ENCODE data around the gene RNF183.

The RNF183 gene, protein sequence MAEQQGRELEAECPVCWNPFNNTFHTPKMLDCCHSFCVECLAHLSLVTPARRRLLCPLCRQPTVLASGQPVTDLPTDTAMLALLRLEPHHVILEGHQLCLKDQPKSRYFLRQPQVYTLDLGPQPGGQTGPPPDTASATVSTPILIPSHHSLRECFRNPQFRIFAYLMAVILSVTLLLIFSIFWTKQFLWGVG

DNA sequence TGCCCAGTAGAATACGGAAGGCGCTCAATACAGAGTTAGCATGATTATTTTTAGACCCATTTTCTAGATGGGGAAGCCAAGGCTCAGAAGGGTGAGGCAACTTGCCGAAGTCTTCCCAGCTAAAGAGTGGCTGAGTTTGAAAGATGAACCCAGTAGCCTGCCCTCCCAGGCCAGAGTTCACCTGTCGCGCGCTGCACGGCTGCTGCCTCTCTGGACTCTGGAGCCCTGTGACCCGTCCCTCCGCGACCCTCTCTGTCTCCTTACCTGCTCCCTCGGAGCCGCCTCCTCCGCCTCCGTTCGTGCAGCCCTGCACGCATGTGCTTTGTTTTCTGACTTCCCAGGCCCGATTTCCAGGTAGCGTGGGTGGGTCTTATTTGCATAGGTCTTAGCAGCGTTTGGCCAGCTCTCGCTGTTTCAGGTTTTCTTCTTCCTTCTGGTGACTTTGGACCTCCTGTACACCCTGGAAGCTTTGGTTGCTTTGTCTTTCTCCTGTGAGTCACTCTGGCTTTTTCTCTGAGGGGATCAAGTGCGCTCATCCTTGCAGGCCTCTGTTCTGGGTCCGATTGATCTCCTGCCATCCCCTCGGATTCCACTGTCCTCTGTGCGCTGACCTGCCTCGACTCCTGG is at the start of gene RNF183:
Gene RNF183, minus strand, starts transcription at position 585 of the 627 bp plus-strand sequence. CDS start 5,192 bp downstream, outside the sequence.
- Mint-ChIP-seq H3K27me3 (ENCODE audit: low read depth) (peaks cover 8% of the 10 kb centered on the region), H3K4me3 (no peak within 1 kb of the TSS), H3K27ac (no peak within 1 kb of the TSS), H3K4me1 (ENCODE audit: low read depth) (no peaks in the 10 kb centered on the region), H3K9me3 (no peaks in the 10 kb centered on the region), H3K36me3 (ENCODE audit: low read depth) (no peaks in the 10 kb centered on the region)
- no peak for DNase-seq (ENCODE audit: low spot score)

DNA sequence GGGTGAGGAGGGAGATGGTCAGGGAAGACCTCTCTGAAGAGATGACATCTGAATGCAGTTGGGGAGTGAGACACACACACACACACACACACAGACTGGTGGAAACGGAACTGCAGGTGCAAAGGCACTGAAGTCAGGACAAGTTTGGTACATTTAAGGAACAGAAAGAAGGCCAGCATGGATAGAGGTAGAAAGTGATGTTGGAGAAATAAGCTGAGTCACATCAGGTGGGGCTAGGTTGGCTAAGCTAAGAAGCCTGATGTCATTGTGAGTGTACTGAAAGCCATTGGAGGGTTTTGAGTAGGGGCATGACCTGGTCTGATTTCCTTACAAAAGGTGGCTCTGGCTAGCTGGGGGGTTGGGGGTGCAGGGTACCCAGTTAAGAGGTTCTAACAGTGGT is 49.2 kb upstream of the RNF183 start:
- no peak for DNase-seq (ENCODE audit: low spot score)
- H3K9me3 Mint-ChIP-seq, result no peaks in the 10 kb centered on the region
- peaks cover 10% of the 10 kb centered on the region for H3K36me3 Mint-ChIP-seq (ENCODE audit: low read depth)
- no peaks in the 10 kb centered on the region for H3K27me3 Mint-ChIP-seq (ENCODE audit: low read depth)
- peak overlapping the region; percentile 32 for H3K27ac Mint-ChIP-seq
- no peak overlapping the region for H3K4me3 Mint-ChIP-seq
- peaks cover 34% of the 10 kb centered on the region for H3K4me1 Mint-ChIP-seq (ENCODE audit: low read depth)

DNA sequence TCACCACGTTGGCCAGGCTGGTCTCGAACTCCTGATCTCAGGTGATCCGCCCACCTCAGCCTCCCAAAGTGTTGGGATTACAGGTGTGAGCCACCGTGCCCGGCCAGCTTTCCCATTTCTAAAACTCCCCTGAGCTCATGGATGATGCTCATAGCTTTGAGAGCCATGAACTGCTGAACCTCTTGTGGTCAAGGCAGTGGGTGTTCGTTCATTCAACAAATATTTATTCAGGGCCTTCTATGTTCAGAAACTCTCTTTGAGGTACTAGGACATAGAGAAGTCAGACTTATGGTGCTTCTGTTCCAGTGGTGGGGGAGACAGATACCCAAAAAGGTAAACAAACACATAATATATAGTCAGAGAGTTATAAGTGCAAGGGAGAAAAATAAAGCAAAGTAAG is 48.8 kb upstream of the RNF183 start:
- H3K4me3 Mint-ChIP-seq, result no peak overlapping the region
- no peaks in the 10 kb centered on the region for H3K9me3 Mint-ChIP-seq
- peaks cover 10% of the 10 kb centered on the region for H3K36me3 Mint-ChIP-seq (ENCODE audit: low read depth)
- H3K27me3 Mint-ChIP-seq (ENCODE audit: low read depth), result no peaks in the 10 kb centered on the region
- no peak for DNase-seq (ENCODE audit: low spot score)
- peaks cover 37% of the 10 kb centered on the region for H3K4me1 Mint-ChIP-seq (ENCODE audit: low read depth)
- H3K27ac Mint-ChIP-seq, result peak overlapping the region; percentile 32

DNA sequence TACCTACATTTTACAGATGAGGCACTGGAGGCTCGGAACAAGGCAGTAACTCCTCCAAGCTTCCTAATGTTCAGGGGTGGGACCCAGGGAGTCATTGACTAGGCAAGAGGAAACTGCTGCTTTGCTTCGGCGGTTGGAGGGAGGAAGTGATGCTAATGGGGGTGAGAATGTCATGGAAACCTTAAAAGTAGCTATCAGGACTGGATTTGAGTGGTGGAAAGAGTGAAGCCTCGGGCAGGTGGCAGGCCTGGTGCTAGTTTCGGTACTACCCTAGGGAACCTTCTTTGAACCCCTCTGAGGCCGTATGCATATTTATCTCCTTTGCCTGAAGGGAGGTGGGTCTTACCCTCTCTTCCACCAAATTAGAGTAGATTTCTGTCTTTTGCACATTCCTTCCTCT is 47.8 kb upstream of the RNF183 start:
- Mint-ChIP-seq H3K4me3 (peak overlapping the region; percentile 91), H3K36me3 (ENCODE audit: low read depth) (peaks cover 5% of the 10 kb centered on the region), H3K9me3 (no peaks in the 10 kb centered on the region), H3K27me3 (ENCODE audit: low read depth) (no peaks in the 10 kb centered on the region), H3K4me1 (ENCODE audit: low read depth) (peaks cover 37% of the 10 kb centered on the region), H3K27ac (peak overlapping the region; percentile 84)
- DNase-seq (ENCODE audit: low spot score), result peak; percentile 65

DNA sequence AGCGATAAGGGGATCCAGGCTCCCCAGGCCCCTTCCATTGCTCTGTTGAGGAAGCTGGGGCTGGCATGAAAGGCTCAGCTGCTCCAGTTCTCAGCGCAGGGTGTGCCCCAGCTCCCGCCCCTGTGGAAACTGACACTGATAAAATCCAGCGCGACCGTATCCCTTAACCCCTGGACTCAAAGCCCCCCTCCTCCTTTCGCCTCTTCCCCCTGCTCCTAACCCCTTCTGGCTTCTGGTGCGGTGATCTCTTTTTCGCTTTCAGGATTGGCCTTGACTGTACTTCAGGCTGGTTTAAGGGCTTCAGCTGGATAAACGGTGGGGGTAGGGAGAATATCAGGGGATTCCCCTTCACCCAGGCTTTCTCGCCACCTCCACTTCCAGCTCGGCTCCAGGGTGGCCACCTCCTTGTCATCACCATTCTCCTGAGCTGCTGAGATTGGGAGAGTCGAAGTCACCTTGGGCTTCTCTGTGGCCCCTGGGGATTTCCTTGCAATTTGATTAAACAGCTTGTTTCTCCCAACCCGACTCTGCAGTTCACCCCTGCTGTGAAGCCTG is 47.0 kb upstream of the RNF183 start:
- Mint-ChIP-seq H3K9me3 (no peaks in the 10 kb centered on the region), H3K27me3 (ENCODE audit: low read depth) (no peaks in the 10 kb centered on the region), H3K4me3 (peak overlapping the region; percentile 91), H3K36me3 (ENCODE audit: low read depth) (peaks cover 5% of the 10 kb centered on the region), H3K4me1 (ENCODE audit: low read depth) (peaks cover 40% of the 10 kb centered on the region), H3K27ac (peak overlapping the region; percentile 84)
- DNase-seq (ENCODE audit: low spot score), result peak; percentile 30

DNA sequence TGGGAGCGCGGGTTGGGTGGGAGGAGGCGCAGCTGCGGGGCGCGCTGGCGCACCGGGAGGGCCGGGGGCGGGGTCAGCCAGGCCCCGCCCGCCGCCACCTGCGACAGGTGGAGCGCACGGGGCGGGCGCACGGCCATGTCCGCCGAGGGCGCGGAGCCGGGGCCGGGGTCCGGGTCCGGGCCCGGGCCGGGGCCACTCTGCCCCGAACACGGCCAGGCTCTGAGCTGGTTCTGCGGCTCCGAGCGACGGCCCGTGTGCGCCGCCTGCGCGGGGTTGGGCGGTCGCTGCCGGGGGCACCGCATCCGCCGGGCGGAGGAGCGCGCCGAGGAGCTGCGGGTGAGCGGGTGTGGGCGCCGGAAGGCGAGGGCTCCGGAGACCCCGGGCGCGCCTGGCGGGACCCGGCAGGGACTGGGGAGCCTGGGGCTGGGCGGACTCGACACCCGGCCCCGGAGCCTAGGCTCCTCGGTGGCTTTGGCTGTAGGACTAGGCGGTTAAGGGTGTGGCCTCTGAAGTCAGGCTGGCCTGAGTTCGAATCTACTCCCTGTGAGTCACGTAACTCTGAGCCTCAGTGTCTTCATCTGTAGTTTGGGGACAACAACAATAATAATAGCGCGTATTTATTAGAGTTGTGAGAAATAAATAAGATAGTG is 46.4 kb upstream of the RNF183 start, which contains the start of gene BSPRY:
Gene BSPRY, plus strand, starts transcription at position 97 of the 650 bp plus-strand sequence. Its CDS starts 39 bp downstream, at position 136.
- H3K36me3 Mint-ChIP-seq (ENCODE audit: low read depth), result peaks cover 5% of the 10 kb centered on the region
- H3K4me1 Mint-ChIP-seq (ENCODE audit: low read depth), result peaks cover 40% of the 10 kb centered on the region
- H3K4me3 Mint-ChIP-seq, result peak within 1 kb of the TSS; percentile 91
- no peaks in the 10 kb centered on the region for H3K27me3 Mint-ChIP-seq (ENCODE audit: low read depth)
- DNase-seq (ENCODE audit: low spot score), result peak; percentile 50
- no peaks in the 10 kb centered on the region for H3K9me3 Mint-ChIP-seq
- peak within 1 kb of the TSS; percentile 84 for H3K27ac Mint-ChIP-seq

DNA sequence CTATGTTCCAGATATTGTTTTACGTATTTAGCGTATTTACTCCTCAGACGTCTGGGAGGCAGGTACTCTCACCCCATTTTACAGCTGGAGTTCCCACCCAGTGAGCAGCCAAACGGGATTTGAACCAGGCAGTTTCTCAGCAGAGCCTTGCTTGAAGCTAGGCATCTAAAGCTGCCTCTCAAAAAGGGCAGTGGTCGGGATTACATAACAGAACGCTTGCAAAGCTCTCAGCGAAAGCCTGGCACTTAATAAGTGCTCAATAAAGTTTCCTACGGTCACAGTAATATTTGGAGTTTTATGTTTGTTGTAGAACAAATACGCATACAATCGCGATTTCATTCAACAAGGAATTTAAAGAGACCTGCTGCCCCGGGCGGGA is 45.9 kb upstream of the RNF183 start:
- H3K36me3 Mint-ChIP-seq (ENCODE audit: low read depth), result peaks cover 5% of the 10 kb centered on the region

DNA sequence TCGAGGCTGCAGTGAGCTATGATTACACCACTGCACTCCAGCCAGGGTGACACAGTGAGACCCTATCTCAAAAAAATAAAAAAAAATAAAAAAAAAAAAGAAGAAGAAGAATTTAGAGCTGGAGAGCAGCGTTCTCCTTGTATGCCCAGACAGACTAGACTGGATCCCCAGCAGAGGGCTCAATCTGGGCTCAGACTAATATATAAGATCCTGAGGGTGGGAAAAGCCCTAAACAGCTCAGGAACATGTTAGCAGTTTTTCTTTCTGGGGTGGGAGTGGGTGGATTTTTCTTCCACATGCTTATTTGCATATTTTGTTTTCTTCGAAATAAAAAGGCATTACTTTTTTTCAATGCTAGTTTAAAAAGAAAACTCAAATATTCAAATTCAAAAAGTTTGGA is 45.3 kb upstream of the RNF183 start:
- H3K27me3 Mint-ChIP-seq (ENCODE audit: low read depth), result no peaks in the 10 kb centered on the region
- H3K4me3 Mint-ChIP-seq, result no peak overlapping the region
- no peaks in the 10 kb centered on the region for H3K9me3 Mint-ChIP-seq

More for the DNA sequence above, 45.9 kb upstream of the RNF183 start:
- DNase-seq (ENCODE audit: low spot score), result no peak
- Mint-ChIP-seq H3K9me3 (no peaks in the 10 kb centered on the region), H3K4me3 (peak overlapping the region; percentile 71), H3K4me1 (ENCODE audit: low read depth) (peaks cover 40% of the 10 kb centered on the region), H3K27me3 (ENCODE audit: low read depth) (no peaks in the 10 kb centered on the region), H3K27ac (peak overlapping the region; percentile 66)

DNA sequence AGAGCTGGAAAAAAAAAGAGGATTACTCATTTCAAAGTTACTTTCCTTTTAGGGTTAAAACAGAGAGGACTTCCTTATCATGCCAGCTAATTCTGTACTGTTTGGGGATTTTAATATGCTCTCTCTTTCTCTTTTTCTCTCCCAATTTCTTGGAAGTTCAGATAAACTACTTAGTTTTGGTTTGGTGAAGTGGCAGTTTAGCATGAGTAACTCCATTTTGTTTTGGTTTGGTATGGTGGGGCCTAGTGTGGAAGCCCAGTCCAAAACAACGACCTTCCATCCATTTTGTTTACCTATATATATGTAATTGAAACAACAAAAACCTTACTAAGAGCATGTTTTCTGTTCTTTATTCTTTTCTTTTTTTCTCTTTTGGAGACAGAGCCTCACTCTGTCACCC is 42.5 kb upstream of the RNF183 start:
- H3K9me3 Mint-ChIP-seq, result no peaks in the 10 kb centered on the region

More for the DNA sequence above, 45.3 kb upstream of the RNF183 start:
- no peak overlapping the region for H3K27ac Mint-ChIP-seq
- no peak for DNase-seq (ENCODE audit: low spot score)
- H3K4me1 Mint-ChIP-seq (ENCODE audit: low read depth), result peaks cover 41% of the 10 kb centered on the region
- peaks cover 5% of the 10 kb centered on the region for H3K36me3 Mint-ChIP-seq (ENCODE audit: low read depth)

DNA sequence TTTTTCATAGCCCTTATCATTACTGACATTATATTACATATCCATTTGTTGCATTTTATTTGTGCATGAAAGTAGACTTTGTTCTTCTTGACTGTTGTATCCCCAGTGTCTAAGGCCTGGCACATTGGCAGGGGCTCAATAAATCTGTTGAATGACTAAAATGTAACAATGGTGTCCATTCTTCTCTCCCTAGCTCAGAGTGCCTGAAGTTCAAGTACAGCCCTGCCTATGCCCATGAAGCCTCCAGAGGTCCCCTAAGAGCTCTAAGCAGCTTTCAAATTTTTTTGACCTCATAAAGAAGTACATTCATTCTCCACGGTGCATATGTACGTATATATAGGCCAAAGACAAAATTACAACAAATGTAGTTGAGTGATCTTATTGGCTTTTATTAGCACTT is 42.0 kb upstream of the RNF183 start:
- no peak for DNase-seq (ENCODE audit: low spot score)
- H3K36me3 Mint-ChIP-seq (ENCODE audit: low read depth), result no peaks in the 10 kb centered on the region
- H3K4me1 Mint-ChIP-seq (ENCODE audit: low read depth), result peaks cover 38% of the 10 kb centered on the region
- H3K4me3 Mint-ChIP-seq, result no peak overlapping the region
- H3K27me3 Mint-ChIP-seq (ENCODE audit: low read depth), result no peaks in the 10 kb centered on the region
- no peak overlapping the region for H3K27ac Mint-ChIP-seq
- H3K9me3 Mint-ChIP-seq, result no peaks in the 10 kb centered on the region

More for the DNA sequence above, 42.5 kb upstream of the RNF183 start:
- Mint-ChIP-seq H3K36me3 (ENCODE audit: low read depth) (no peaks in the 10 kb centered on the region), H3K4me1 (ENCODE audit: low read depth) (peaks cover 38% of the 10 kb centered on the region), H3K27ac (no peak overlapping the region), H3K27me3 (ENCODE audit: low read depth) (no peaks in the 10 kb centered on the region), H3K4me3 (no peak overlapping the region)
- no peak for DNase-seq (ENCODE audit: low spot score)

DNA sequence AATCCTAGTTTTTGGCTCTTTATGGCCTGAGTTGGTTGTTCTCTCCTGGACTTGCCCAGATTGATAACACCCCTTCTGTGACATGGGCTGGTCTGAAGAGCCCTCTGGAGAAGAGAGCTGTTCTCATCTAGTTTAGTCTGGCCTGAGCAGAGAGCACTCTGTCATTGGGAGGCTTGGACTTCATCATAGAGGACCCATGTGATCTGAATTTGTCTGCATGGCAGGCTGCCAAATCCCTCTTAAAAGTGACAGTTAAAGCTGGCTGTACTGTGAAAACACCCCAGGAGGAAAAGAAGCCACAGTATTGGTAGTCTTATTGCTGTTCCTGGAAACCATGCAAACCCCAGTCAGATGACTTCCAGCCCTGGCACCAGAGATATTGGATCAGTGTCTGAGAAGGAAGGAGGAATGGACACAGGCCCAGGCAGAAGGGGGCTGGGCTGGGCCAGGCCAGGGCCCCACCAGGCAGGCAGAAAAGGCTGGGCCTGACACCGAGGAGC is 40.6 kb upstream of the RNF183 start:
- Mint-ChIP-seq H3K27me3 (ENCODE audit: low read depth) (peaks cover 3% of the 10 kb centered on the region), H3K4me1 (ENCODE audit: low read depth) (peaks cover 42% of the 10 kb centered on the region), H3K4me3 (no peak overlapping the region), H3K27ac (peak overlapping the region; percentile 39), H3K36me3 (ENCODE audit: low read depth) (no peaks in the 10 kb centered on the region), H3K9me3 (no peaks in the 10 kb centered on the region)
- no peak for DNase-seq (ENCODE audit: low spot score)

DNA sequence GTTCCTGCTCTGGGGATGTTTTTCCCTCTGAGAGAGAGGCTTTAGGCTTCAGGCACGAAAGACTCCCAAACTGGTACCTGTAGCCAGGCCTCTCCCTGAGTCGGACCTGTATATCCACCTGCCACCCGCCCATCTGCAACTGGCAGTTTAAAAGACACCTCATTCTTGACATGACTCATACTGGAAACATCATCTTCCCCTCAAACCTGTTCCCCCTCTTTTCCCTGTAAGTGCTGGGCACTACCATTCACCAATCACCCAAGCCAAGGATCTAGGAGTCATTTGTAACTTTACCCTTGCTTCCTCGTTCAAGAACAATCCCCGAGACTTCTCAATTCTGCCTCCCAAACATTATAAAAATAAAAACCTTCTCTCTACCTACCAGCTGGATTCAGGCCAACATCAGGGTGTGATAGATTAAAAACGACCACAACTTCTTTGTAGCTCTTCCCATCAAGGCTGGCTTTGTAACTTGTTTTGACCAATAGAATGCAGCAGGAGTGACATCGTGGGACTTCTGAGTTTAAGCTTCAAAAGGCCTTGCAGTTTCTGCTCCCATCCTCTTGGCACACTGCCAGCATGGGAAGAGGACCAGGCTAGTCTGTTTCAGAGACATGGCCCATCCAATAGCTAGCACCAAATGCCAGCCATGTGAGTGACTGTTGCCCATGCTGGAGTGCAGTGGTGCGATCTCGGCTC is 38.7 kb upstream of the RNF183 start:
- Mint-ChIP-seq H3K4me1 (ENCODE audit: low read depth) (peaks cover 31% of the 10 kb centered on the region), H3K36me3 (ENCODE audit: low read depth) (no peaks in the 10 kb centered on the region), H3K4me3 (peak overlapping the region; percentile 16), H3K27ac (peak overlapping the region; percentile 24), H3K9me3 (no peaks in the 10 kb centered on the region), H3K27me3 (ENCODE audit: low read depth) (peaks cover 3% of the 10 kb centered on the region)
- no peak for DNase-seq (ENCODE audit: low spot score)

DNA sequence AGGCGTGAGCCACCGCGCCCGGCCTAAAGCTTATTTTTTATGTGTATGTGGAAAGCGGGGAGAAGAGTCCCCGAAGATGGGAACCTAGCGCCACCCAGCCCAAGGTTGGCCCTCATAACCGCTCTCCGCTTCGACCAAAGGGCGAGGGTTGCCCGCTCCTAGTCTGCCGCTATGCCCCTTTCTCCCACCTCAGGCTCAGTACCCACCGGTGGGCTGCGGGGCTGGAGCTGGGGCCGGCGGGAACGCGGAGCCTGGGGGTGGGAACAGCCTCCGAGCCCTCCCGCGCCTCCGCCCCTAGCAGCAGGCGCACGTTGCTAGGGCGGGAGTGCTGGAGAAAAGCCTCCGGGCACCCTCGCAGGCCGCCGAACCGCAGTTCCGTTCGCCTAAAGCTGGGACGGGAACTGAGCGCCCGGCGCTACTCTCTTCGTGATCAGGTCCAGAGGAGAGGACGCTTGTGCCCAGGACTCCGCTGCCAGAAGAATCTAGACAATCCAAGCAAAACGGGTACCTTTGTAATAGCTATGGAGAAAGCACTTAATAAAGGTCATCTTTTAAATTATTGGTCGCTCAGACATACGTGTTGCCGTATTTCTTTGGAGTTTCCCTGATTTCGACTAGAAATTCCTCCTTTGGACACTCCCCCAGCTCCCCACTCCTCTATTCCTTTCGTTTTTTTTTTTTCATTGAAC is 37.0 kb upstream of the RNF183 start, which contains the start of gene WDR31:
Gene WDR31, minus strand, starts transcription at position 265 of the 689 bp plus-strand sequence. CDS start 8,253 bp downstream, outside the sequence.
- Mint-ChIP-seq H3K9me3 (no peaks in the 10 kb centered on the region), H3K27me3 (ENCODE audit: low read depth) (peaks cover 6% of the 10 kb centered on the region), H3K4me1 (ENCODE audit: low read depth) (peaks cover 27% of the 10 kb centered on the region), H3K27ac (peak within 1 kb of the TSS; percentile 38), H3K36me3 (ENCODE audit: low read depth) (no peaks in the 10 kb centered on the region), H3K4me3 (peak within 1 kb of the TSS; percentile 80)
- DNase-seq (ENCODE audit: low spot score), result peak; percentile 81
